ENCODE results near the gene BICC1. TPM values are rescaled to one million over a fixed set of nuclear protein-coding genes. Genes with fewer than 3 reads are reported as not detected.

BICC1 gene
- total RNA-seq, 6 donors from 2014 or later, result 3.1 to 10.5 (median 3.9) TPM

GRCh38 chr10:58741673-58742072 is 229.0 kb downstream of the BICC1 start:
- ATAC-seq (ENCODE audit: low FRiP score in 2 of 2), result no peak
- TF ChIP-seq CTCF (IDR thresholded peaks at IDR 0.05), result no peak
- H3K9me3 ChIP-seq, result no peaks in the 10 kb centered on the region
- H3K27me3 ChIP-seq, result no peaks in the 10 kb centered on the region
- H3K4me1 ChIP-seq, result no peaks in the 10 kb centered on the region
- no peaks in the 10 kb centered on the region for H3K36me3 ChIP-seq
- H3K4me3 ChIP-seq, result no peak overlapping the region
- H3K27ac ChIP-seq, result no peak overlapping the region
- DNase-seq, result no peak
- WGBS, 2 donors, result 77 to 80% methylated on average over 4 of the region's 4 CpGs

GRCh38 chr10:58742141-58742540 is 229.5 kb downstream of the BICC1 start:
- H3K4me1 ChIP-seq, result no peaks in the 10 kb centered on the region
- ATAC-seq (ENCODE audit: low FRiP score in 2 of 2) (no peak), DNase-seq (no peak)
- no peaks in the 10 kb centered on the region for H3K36me3 ChIP-seq
- H3K4me3 ChIP-seq, result no peak overlapping the region
- 88 to 93% methylated on average over 1 of the region's 1 CpG for WGBS, 2 donors
- H3K9me3 ChIP-seq, result no peaks in the 10 kb centered on the region
- no peak overlapping the region for H3K27ac ChIP-seq
- no peaks in the 10 kb centered on the region for H3K27me3 ChIP-seq
- TF ChIP-seq CTCF (IDR thresholded peaks at IDR 0.05) (no peak), POLR2A (IDR thresholded peaks at IDR 0.05) (no peak), POLR2AphosphoS5 (IDR thresholded peaks at IDR 0.05) (no peak), EP300 (IDR thresholded peaks at IDR 0.05) (no peak)

GRCh38 chr10:58743466-58744115 is 230.9 kb downstream of the BICC1 start:
- TF ChIP-seq CTCF (IDR thresholded peaks at IDR 0.05) (no peak), POLR2A (IDR thresholded peaks at IDR 0.05) (no peak), EP300 (IDR thresholded peaks at IDR 0.05) (no peak), POLR2AphosphoS5 (IDR thresholded peaks at IDR 0.05) (no peak)
- no peak for DNase-seq
- ATAC-seq (ENCODE audit: low FRiP score in 2 of 2), result no peak
- H3K9me3 ChIP-seq, result no peaks in the 10 kb centered on the region
- no peak overlapping the region for H3K27ac ChIP-seq
- no peaks in the 10 kb centered on the region for H3K27me3 ChIP-seq
- H3K4me3 ChIP-seq, result no peak overlapping the region
- no peaks in the 10 kb centered on the region for H3K4me1 ChIP-seq
- H3K36me3 ChIP-seq, result no peaks in the 10 kb centered on the region
- 63 to 68% methylated on average over 3 of the region's 3 CpGs for WGBS, 2 donors

GRCh38 chr10:58746474-58747185 is 234.0 kb downstream of the BICC1 start:
- DNase-seq, result no peak
- Histone ChIP-seq H3K27ac (no peak overlapping the region), H3K36me3 (no peaks in the 10 kb centered on the region), H3K4me1 (no peaks in the 10 kb centered on the region), H3K27me3 (no peaks in the 10 kb centered on the region), H3K9me3 (no peaks in the 10 kb centered on the region), H3K4me3 (no peak overlapping the region)
- no peak for TF ChIP-seq EP300 (IDR thresholded peaks at IDR 0.05)
- TF ChIP-seq POLR2AphosphoS5 (IDR thresholded peaks at IDR 0.05), result no peak
- TF ChIP-seq CTCF (IDR thresholded peaks at IDR 0.05), result no peak
- TF ChIP-seq POLR2A (IDR thresholded peaks at IDR 0.05), result no peak
- WGBS, 2 donors, result 63 to 75% methylated on average over 2 of the region's 2 CpGs
- no peak for ATAC-seq (ENCODE audit: low FRiP score in 2 of 2)

- no peak for ATAC-seq (ENCODE audit: low FRiP score in 2 of 2)
- Histone ChIP-seq H3K27me3 (no peaks in the 10 kb centered on the region), H3K36me3 (no peaks in the 10 kb centered on the region), H3K4me3 (no peak overlapping the region), H3K9me3 (no peaks in the 10 kb centered on the region), H3K4me1 (no peaks in the 10 kb centered on the region), H3K27ac (no peak overlapping the region)
- DNase-seq, result no peak
- 61 to 67% methylated on average over 2 of the region's 2 CpGs for WGBS, 2 donors
- no peak for TF ChIP-seq POLR2AphosphoS5 (IDR thresholded peaks at IDR 0.05)
- no peak for TF ChIP-seq POLR2A (IDR thresholded peaks at IDR 0.05)
- no peak for TF ChIP-seq EP300 (IDR thresholded peaks at IDR 0.05)
- TF ChIP-seq CTCF (IDR thresholded peaks at IDR 0.05), result no peak
These were observed 235.0 kb downstream of the BICC1 start for GRCh38 chr10:58747687-58748086.

Data from upper lobe of left lung (tissue), 6 donors.